Measurements from ENCODE around the gene FOXL3. TPM values are rescaled to one million over a fixed set of nuclear protein-coding genes. Genes with fewer than 3 reads are reported as not detected.

FOXL3 gene
- total RNA-seq, 4 donors from 2014 or later = not detected

DNA sequence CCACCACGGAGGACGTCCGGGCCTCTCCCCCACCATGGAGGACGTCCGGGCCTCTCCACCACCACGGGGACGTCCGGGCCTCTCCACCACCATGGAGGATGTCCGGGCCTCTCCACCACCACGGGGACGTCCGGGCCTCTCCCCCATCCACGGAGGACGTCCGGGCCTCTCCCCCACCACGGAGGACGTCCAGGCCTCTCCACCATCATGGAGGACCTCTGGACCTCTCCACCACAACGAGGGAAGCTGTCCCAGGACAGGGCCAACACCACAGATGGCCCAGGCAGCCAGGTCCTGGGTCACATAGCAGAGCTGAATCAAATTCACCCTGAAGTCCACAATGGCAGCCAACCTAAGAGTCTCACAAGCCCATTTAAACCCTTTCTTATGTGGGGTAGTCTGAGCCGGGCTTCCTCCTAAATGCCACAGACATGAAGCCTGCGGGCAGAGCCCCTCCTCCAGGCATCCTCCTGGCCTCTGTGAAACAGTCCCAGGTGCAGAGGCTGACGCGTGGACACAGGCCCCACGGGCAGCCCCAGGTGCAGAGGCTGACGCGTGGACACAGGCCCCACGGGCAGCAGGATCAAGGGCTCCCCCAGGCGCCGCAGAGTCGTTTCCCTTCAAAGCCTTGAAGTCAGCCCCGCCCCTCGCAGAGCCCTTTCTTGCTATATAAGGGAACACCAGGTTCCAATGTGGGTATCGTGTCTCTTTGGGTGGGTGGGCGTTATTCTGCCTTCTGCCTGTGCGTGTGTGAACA, 47.0 kb downstream of the FOXL3 start:
- no peak for DNase-seq (ENCODE audit: low spot score in 2 of 2)
- TF ChIP-seq POLR2A (IDR thresholded peaks at IDR 0.05) (no peak), EP300 (IDR thresholded peaks at IDR 0.05) (no peak)
- TF ChIP-seq, protein P1, sequence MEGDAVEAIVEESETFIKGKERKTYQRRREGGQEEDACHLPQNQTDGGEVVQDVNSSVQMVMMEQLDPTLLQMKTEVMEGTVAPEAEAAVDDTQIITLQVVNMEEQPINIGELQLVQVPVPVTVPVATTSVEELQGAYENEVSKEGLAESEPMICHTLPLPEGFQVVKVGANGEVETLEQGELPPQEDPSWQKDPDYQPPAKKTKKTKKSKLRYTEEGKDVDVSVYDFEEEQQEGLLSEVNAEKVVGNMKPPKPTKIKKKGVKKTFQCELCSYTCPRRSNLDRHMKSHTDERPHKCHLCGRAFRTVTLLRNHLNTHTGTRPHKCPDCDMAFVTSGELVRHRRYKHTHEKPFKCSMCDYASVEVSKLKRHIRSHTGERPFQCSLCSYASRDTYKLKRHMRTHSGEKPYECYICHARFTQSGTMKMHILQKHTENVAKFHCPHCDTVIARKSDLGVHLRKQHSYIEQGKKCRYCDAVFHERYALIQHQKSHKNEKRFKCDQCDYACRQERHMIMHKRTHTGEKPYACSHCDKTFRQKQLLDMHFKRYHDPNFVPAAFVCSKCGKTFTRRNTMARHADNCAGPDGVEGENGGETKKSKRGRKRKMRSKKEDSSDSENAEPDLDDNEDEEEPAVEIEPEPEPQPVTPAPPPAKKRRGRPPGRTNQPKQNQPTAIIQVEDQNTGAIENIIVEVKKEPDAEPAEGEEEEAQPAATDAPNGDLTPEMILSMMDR (IDR thresholded peaks at IDR 0.05) = no peak
- no peaks in the 10 kb centered on the region for H3K9me3 ChIP-seq
- WGBS, 2 donors = 82 to 86% methylated on average over 19 to 27 of the region's 34 CpGs
- H3K27me3 ChIP-seq = no peaks in the 10 kb centered on the region
- H3K4me3 ChIP-seq = no peak overlapping the region
- peaks cover 0 to 40% (median 20%) of the 10 kb centered on the region in 4 donors for H3K4me1 ChIP-seq
- no peaks in the 10 kb centered on the region for H3K36me3 ChIP-seq
- H3K27ac ChIP-seq = no peak overlapping the region

DNA sequence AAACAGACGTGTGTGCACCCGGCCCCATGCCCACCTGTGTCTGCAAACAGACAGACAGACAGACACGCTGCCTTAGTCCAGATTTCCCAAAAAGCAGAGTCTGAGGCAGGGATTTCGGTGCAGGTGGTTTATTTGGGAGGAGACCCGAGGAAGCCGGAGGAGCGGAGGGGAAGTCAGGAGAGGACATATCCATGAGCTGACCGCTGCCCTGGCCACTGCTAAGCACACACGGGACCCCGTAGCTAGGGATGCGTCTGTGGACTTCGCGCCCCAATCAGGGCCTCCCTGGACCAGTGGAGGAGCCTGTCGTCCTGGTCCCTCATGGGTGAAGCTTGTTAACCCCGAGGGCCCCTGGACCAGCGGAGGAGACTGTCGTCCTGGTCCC, 47.6 kb downstream of the FOXL3 start:
- WGBS, 2 donors = 83 to 85% methylated on average over 17 of the region's 17 CpGs
- H3K36me3 ChIP-seq = no peaks in the 10 kb centered on the region
- TF ChIP-seq, protein P1 (IDR thresholded peaks at IDR 0.05) = no peak
- TF ChIP-seq POLR2A (IDR thresholded peaks at IDR 0.05) (no peak), EP300 (IDR thresholded peaks at IDR 0.05) (no peak)
- peaks cover 0 to 40% (median 20%) of the 10 kb centered on the region in 4 donors for H3K4me1 ChIP-seq
- no peak for DNase-seq (ENCODE audit: low spot score in 2 of 2)
- no peaks in the 10 kb centered on the region for H3K27me3 ChIP-seq
- H3K4me3 ChIP-seq = no peak overlapping the region
- H3K27ac ChIP-seq = no peak overlapping the region
- no peaks in the 10 kb centered on the region for H3K9me3 ChIP-seq

DNA sequence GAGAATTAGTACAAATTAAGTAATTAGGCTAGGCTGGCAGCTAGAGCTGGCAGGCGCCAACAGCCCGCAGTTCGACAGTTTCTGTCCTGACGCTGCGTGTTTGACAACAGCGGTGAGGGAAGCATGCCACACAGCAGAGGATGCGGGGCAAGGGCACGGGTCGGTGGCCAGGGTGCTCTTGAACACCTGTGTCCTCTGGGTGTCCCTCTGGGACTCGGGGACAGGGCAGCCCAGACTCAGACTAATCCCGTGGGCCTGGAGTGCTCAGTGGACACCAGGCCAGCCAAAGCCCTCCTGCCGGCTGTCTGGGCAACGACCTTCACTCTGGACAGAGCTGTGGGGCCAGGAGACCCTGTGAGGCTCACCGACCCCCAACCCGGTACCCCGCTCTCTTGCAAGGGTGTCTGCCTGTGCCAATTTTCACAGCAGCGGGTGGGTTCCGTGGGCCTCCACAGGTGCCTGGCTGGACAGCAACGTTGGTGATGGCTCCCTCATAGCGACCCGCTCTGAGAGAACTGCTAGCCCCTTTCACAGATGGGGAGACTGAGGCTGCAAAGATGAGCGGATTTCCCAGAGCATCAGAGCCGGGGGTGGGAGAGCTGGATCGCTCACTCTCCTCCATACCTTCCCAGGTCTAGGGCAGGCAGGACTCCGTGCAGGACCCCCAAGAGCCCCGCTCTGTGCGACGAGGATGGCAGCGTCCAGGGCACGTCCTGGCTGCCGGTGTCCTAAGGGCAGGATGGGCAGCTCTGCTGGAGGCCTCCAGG, 48.5 kb downstream of the FOXL3 start:
- no peak for TF ChIP-seq POLR2A (IDR thresholded peaks at IDR 0.05)
- TF ChIP-seq EP300 (IDR thresholded peaks at IDR 0.05) = no peak
- TF ChIP-seq, protein P1 (IDR thresholded peaks at IDR 0.05) = no peak
- WGBS, 2 donors = 89 to 92% methylated on average over 27 to 29 of the region's 31 CpGs

DNA sequence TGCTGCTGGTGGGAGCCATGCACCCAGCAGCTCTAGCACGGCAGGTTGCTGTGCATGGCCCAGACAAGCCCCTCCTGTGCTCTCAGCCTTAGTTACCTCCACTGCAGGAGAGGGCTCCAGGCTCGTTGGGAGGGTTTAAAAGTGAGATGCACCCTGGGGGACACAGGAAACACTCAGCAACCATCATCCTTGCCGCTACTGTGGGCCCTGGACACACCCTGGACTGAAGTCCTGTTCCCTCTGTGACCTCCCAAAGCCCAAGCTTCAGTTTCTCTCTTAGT, 49.0 kb downstream of the FOXL3 start:
- no peaks in the 10 kb centered on the region for H3K27me3 ChIP-seq
- H3K9me3 ChIP-seq = no peaks in the 10 kb centered on the region
- H3K27ac ChIP-seq = no peak overlapping the region
- DNase-seq (ENCODE audit: low spot score in 2 of 2) = no peak
- 86 to 87% methylated on average over 3 of the region's 3 CpGs for WGBS, 2 donors
- no peak for TF ChIP-seq EP300 (IDR thresholded peaks at IDR 0.05)
- TF ChIP-seq POLR2A (IDR thresholded peaks at IDR 0.05) = no peak
- TF ChIP-seq, protein P1 (IDR thresholded peaks at IDR 0.05) = no peak
- peaks cover 0 to 39% (median 21%) of the 10 kb centered on the region in 4 donors for H3K4me1 ChIP-seq
- H3K36me3 ChIP-seq = no peaks in the 10 kb centered on the region
- H3K4me3 ChIP-seq = no peak overlapping the region

More for the DNA sequence above, 48.5 kb downstream of the FOXL3 start:
- DNase-seq (ENCODE audit: low spot score in 2 of 2) = no peak
- H3K27me3 ChIP-seq = no peaks in the 10 kb centered on the region
- H3K9me3 ChIP-seq = no peaks in the 10 kb centered on the region
- H3K36me3 ChIP-seq = no peaks in the 10 kb centered on the region
- peaks cover 0 to 39% (median 19%) of the 10 kb centered on the region in 4 donors for H3K4me1 ChIP-seq
- no peak overlapping the region for H3K27ac ChIP-seq
- H3K4me3 ChIP-seq = no peak overlapping the region

DNA sequence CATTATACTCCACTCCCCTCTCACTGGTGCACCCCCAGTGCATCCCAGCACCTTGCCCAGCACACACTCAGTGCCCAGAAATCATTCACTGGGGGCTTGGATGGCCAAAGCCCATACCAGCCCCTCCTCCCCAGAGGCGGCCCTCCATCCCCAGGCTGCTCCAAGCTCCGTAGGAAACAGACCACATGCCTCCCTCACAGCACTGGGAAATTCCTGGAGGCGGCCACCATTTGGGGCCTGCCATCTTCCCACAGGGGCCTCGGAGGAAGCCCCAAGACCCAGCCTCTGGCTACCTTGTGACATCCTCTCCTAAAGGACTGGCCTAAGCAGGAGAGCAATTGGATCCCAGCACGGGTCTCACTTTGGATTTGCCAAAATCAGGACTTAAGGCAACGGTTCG, 49.7 kb downstream of the FOXL3 start:
- Histone ChIP-seq H3K27me3 (no peaks in the 10 kb centered on the region), H3K27ac (no peak overlapping the region), H3K4me1 (peaks cover 0 to 35% (median 21%) of the 10 kb centered on the region in 4 donors), H3K4me3 (no peak overlapping the region), H3K36me3 (no peaks in the 10 kb centered on the region), H3K9me3 (no peaks in the 10 kb centered on the region)
- 88 to 95% methylated on average over 6 to 7 of the region's 7 CpGs for WGBS, 2 donors
- TF ChIP-seq, protein P1 (IDR thresholded peaks at IDR 0.05) = no peak
- TF ChIP-seq POLR2A (IDR thresholded peaks at IDR 0.05) (no peak), EP300 (IDR thresholded peaks at IDR 0.05) (no peak)
- no peak for DNase-seq (ENCODE audit: low spot score in 2 of 2)
